ENCODE results near the gene BAAT.
"Not testable (repeated sequence)": the region's sequence is repeated elsewhere in the genome, so short reads cannot be mapped to it uniquely, and the experiment has no call there.

BAAT gene

DNA sequence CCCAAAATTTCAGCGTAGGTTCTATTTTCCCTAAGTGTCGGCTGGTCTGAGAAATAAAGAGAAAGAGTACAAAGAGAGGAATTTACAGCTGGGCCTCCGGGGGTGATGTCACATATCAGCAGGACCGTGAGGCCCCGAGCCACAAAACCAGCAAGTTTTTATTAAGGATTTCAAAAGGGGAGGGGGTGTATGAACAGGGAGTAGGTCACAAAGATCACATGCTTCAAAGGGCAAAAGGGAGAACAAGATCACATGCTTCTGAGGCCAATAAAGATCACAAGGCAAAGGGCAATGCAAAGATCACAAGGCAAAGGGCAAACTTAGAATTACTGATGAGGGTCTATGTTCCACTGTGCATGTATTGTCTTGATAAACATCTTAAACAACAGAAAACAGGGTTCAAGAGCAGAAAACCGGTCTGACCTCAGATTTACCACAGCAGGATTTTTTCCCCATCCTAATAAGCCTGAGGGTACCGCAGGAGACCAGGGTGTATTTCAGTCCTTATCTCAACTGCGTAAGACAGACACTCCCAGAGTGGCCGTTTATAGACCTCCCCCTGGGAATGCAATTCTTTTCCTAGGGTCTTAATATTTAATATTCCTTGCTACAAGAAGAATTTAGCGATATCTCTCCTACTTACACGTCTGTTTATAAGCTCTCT lies at the start of gene BAAT:
TSS of gene BAAT (minus strand) at position 134 of the 664 bp plus-strand sequence. CDS start 13,602 bp downstream, outside the sequence.
- FAIRE-seq = not testable (repeated sequence)

DNA sequence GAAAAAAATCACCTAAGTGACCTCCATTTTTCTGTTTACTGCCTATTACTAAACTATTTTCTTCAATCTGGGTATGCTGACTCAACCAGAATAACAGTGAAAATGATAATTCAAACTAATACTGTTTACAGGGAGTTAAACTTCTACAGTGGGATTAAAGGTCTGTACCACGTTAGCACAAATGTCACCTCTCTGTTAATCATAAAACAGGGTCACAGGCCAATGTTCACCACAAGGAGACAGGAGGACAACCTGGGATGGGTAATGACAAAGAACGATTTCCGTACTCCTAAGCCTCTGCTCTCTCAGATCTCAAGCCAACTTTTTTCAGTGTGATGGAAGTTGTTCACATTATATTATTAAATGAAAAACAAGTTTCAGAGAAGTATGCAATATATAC lies 48.4 kb upstream of the BAAT start:
- no peak for FAIRE-seq

DNA sequence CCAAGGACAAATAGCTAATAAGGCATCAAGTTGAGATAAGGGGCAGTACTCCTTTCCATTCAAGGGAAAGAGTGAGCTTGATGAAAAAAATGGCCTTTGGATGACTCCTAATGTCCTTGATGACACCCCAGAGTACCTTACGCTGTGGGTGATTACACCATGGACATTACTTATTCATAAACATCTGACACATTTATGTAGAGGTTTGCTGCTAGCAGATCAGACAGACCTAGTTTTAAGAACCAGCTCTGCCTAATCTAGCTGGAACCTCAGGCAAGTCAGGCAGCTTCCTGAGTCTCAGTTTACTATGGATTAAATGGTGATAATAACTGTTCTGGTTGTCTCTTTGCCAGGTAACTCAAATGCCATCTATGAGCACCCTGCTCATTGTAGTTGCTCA lies 47.9 kb upstream of the BAAT start:
- FAIRE-seq = no peak

DNA sequence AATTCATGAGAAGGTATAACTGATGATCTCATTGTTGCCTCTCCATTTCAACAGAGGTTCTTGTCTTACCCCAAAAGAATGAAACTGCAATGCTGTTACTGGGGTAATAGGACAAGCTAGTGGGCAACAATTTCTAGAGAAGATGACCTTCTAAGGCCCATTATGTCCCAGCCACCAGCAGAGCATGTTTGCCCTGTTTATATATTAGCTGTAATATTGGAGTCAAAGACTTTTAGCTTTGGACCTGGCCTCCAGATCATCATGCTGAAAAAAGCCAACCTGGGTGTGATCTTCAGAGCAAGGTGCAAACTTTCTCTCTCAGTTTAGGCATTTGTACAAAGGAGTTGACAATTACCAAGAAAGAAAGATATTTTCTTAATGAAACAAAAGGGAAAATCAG lies 47.4 kb upstream of the BAAT start:
- no peak for FAIRE-seq

DNA sequence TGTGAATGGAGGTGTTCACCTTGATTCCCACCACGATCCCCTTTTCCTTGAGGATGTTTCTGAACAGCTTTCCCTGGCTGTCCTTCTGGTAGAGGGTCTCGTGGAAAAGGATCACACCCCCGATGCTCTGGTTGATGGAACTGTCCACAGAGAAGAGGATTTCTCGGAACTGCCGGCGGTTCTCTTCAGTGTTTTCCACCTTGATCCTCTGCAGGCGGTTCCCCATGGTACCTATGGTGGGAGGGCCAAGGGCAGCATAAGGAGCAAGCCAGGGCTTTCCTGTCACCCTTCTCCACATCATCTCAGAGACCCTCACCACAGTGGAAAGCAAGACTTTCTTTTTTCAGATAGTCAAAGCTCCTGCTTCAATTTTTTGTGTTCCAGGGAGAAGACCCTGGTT lies 44.9 kb upstream of the BAAT start:
- no peak for FAIRE-seq

DNA sequence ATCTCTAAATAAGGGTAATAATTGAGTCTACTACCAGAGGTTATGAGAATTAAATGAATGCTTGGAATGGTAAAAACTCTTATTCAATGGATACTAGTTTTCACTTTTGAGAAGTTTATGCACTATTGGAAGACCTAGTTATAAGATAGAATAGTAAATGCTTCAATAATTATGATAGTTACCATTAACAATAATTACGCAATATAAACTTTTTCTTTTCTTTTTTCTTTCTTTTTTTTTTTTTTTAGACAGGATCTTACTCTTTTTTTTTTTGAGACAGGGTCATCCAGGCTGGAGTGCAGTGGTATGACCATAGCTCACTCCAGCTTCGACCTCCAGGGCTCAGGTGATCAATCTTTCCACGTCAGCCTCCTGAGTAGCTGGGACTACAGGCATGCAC lies 44.1 kb upstream of the BAAT start:
- no peak for FAIRE-seq

DNA sequence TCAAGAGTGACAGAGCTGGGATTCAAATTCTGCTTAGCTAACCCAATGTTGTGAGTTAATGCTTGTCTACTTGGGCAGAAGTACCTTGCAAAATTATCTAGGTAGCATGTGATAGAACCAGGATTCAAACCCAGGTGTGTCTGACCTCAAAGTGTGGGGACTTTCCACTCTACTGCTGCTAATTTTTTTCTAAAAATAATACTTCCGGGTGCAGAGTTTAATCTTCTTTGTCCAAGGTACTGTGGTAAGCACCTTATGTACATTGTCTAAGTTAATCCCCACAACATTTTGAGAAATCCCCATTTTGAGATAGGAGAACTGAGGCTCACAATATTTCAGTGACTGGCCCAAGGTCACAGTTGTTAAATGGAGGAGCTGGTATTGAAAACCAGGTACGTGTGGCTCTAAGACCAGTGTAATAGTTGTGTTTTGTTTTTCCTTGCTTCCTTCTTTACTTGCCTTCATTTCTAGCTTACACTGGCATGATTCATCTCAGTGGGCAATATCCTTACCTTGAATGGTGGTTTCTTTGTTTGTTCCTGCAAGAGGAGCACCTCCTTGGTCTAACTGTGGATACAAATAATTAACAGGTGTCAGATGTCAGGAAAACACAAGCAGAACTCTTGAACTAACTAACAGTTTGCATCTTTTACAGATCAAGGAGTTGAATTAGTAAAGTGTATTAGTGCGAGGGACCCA lies 43.3 kb upstream of the BAAT start:
- no peak for FAIRE-seq

DNA sequence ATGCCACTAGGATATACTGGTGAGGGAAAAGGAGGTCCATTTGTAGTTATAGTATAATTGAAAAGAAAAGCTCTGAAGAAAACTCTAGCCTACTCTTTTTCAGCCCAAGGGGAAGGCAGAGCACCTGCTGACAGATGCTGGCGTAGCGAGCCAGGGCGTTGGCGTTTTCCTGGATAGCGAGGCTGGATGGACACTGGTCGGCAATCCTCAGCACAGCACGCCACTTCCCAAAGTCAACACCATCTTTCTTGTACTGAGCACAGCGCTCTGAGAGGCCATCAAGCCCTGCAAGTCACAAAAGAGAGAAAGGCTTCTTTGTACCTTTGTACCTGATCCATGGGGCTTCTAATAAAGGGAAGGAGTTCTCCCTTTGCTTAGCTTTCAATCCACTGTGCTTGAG lies 42.6 kb upstream of the BAAT start:
- no peak for FAIRE-seq

DNA sequence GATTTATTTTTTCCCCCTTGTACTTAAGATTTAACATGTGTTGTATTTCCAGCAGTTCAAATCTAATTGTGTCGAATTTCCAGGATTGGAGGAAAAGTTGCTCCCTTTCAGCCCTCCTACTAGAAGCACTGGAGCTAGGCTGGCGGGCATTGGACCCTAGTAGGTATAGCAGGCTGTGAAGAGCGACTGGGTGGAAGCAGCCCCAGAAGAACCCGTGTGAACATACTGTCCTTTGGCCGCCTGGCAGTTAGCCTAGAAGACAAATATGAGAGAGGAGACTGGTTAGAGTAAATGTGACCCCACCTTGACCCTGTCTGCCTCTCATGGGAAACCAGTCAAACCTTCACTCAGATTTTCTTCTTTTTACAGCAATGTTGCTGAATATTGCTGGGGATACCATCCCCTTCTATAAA lies 36.9 kb upstream of the BAAT start:
- no peak for FAIRE-seq

DNA sequence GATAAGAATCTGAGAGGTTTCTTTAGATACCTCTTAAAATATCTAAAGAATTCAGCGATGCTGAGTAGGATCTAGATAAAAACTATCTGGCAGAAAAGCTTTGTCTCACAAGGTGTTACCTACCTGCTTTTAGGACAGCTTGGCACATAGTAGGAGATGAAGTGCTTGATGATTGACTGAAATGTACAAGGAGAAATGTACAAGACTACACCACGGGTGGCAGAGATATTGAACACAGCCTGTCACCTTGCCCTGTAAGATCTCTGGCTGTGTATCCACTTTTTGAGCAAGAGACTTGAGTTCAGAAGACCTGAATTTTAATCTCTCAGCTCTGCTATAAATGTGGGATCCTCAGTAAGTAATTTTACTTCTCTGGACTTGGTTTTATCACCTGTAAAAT lies 35.1 kb upstream of the BAAT start:
- FAIRE-seq = no peak

DNA sequence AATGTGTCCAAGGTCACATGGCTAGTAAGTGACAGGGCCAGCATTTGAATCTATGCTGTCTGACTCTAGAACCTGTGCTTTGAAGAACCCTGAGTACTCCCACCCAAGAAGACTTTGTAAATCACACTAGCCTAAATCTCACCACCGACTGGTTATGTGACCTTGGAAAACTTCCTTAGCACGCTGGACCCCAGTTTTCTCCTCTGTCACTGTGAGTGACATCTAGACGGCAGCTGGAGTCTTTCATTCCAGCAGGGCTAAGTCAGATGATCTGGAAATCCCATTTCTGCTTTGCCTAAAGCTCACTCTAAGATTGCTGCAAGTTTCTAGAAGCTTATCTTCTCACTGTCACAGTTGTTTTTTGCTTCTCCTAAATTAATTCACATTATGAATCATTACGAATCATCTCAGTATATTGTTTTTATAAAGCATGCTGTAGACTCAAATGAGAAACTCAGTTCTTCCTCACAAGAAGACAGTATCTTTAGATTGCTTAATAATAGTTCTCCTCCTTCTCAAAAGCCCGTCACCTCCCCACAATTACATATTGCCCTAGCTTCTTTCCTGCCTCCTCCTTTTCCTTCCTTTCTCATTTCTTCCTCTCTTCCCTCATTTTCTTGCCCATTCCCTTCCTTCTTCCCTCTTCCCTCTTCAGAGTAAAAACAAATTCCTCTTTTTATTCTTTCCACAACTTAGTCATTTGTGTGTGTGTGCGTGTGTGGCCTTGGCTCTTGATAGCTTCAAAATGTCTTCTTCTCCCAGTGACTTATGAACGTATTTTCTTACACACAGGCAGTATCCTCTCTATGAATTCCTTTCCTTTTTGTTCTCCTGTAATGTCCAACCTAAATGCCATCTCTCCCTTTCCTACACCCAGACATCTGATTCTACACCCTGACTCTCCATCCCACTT lies 34.0 kb upstream of the BAAT start:
- FAIRE-seq = no peak

DNA sequence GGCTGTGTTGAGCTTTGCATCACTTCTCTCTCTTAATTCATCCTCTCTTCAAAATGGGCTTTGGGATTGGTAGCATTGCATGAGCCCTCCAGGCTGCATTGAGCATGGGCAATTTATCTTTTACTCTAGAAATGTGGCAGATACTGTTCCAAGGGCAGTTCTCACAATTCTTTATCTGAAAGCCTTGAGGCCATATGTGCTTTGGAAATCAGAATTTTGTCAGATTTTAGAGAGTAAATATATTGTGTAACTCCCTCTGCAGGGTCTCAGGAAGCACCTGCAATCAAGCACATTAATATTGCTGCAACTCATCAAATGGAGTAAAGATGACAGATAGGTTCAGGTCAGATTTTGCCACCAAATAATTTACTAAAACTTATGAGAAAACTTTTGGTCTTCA lies 33.2 kb upstream of the BAAT start:
- no peak for FAIRE-seq

DNA sequence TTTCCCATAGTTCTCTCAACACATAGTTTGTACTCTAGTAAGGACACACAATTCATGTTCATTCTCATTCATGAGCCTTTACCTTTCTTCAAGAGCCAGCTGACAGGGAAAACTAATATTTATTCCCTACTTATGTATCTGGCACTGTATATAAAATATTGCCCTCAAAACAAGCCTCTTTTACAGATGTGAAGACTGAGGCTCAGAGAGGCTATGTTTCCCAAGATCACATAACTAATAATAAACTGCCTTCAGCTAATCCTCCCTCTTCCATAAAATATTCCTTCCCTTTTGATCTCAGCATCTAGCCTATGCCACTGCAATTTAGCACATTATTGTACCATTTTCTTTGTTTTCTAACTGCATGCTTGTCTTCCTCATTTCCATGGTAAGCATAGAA lies 32.6 kb upstream of the BAAT start:
- no peak for FAIRE-seq

DNA sequence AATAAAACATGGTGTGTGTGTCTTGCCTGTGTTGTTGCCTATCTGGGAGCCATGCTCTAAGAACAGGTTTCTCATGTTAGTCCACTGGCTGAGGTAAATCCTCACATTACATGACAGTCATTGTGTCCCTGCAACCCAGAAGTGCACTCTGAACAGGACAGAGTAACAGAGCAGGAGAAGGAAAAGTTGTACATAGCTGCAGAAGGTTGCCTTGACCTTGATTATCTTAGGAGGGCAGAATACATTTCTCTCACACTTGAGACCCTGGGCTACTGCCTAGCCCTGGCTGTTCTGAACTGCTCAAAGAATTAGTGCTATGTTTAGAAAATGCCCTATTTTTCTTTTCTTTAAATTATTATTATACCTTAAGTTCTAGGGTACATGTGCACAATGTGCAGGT lies 30.8 kb upstream of the BAAT start:
- FAIRE-seq = no peak

DNA sequence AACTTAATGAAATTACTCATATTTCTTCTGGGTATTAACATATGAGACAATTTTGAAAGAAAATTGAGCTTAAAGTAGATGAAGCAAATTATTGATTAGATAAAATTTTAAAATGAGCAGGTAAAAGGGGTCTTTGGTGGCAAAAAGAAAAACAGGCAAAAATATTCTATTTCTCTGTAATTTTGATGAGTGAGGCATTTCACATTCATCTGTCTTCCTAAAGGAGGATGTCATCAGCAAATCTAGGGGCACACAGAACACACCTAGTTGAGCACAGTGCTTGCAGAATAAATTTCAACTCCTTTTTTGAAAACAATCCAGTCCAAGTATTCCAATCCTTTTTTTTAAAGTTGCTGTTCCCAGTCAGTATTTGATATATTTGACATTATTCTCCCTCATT lies 30.0 kb upstream of the BAAT start:
- no peak for FAIRE-seq

DNA sequence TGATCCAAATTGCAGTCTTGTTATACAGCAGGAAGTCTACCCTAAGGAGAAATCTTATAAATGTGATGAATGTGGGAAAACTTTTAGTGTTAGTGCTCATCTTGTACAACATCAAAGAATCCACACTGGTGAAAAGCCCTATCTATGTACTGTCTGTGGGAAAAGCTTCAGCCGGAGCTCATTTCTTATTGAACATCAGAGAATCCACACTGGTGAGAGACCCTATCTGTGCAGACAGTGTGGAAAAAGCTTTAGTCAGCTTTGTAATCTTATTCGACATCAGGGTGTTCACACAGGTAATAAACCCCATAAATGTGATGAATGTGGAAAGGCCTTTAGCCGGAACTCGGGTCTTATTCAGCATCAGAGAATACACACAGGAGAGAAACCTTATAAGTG lies 24.3 kb upstream of the BAAT start:
- no peak for FAIRE-seq

DNA sequence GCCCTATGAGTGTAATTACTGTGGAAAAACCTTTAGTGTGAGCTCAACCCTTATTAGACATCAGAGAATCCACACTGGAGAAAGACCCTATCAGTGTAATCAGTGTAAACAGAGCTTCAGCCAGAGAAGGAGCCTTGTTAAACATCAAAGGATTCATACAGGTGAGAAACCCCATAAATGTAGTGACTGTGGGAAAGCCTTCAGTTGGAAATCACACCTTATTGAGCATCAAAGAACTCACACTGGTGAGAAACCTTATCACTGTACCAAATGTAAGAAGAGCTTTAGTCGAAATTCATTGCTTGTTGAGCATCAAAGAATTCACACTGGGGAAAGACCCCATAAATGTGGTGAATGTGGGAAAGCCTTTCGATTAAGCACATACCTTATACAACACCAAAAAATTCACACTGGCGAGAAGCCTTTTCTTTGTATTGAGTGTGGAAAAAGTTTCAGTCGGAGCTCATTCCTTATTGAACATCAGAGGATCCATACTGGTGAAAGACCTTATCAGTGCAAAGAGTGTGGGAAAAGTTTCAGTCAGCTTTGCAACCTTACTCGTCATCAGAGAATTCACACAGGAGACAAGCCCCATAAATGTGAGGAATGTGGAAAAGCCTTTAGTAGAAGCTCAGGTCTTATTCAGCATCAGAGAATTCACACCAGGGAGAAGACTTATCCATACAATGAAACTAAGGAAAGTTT lies 23.7 kb upstream of the BAAT start:
- FAIRE-seq = no peak

DNA sequence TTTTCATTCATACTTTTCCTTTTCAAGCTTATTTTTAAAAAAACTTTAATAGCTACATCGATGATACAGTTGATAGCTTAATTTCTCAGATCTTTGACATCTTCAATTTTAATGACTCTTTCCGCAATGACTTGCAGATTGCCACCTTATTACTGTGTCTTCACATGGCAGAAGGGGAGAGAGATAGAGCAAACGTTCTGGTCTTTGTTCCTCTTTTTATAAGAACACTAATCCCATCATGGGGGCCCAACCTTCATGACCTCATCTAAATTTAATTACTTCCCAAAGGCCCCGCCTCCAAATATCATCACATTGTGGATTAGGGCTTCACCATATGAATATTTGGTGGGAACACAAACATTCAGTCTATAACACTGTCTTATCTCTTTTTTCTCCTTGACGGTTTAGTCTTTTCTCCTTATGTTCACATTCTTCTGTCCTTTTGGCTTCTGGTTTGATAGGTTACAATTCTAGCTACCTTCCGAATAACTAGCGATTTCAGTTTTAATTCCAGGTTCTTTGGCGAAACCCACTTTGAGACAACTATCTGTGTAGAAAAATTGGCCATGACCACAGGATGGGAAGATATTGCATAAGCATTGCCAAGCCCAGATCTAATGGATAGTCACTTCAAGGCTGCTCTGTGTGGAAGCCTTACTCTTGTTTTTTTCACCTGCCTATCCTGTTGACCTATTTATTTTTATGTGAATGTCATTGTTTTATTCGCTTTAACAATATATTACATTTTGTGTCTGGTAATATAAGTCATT lies 18.9 kb upstream of the BAAT start:
- FAIRE-seq = no peak

DNA sequence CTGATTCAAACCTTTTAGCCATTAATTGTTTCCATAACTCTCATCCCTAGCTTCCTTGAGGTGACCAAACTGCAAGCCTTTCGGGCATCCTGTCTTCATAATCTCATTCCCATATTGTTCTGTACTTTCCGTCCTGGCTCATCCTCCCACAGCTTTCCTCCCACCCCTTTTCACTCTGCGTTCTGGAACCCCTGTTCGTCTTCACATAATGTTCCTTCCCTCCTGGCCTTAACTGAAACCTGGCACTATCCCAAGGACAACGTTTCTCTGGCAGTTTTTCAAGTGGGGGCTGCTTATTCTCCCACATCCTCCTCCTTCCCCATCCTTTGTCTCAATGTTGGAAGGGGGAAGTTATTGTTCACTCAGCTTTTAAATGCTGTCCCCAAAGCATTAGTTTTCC lies 15.3 kb upstream of the BAAT start:
- no peak for FAIRE-seq

DNA sequence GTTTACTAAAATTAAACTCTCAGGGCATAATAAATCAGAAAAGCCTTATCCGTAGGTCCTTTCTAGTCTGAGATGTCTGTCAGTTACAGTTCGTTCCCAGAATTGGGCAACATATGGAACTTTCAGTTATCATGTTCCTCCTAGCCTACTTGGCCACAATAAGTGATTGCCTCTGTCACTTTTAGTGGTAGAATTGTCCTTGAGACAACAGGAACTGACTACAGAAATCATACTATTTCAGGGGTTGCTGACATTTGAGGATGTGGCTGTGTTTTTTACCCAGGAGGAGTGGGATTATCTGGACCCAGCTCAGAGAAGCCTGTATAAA lies 14.8 kb upstream of the BAAT start:
- no peak for FAIRE-seq

DNA sequence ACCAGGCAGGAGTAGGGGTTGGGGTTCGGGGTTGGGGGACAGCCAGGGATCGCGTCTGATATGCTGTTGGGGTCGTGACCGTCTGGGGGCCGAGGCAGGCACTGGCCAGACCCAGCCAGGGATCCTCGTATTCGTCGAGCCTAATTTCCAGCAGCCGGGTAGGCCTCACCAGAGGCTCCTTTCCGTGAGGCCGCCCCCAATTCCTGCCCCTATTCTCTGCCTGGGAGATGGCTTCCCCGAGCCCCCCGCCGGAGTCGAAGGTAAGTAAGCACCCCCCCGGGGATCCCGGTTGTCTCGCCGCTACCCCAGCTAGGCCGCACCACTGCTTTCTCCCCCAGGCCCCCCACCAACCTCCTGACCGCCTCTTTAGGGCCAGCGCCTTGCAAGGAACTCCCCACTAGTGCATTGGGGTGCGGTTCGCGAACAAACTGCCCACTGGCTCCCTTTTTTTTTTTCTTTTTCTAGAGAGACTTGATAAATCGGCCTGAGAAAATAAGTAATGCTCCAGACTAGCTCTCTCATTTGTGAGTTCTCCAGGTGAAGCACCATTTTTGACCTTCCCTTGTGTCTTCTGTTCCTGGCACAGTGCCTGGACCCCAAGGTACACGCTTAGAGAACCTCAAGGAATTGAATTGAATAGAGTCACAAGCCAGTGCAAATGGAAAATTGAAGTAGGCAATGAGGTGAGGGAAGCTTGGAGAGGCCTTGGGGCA lies 14.3 kb upstream of the BAAT start:
- FAIRE-seq = no peak

All from TTC549 (cell line).